Muscle of leg (tissue), 11 donors: ENCODE data around the gene MPRIP. TPM values are rescaled to one million over a fixed set of nuclear protein-coding genes. Genes with fewer than 3 reads are reported as not detected.
"Not testable (repeated sequence)": the region's sequence is repeated elsewhere in the genome, so short reads cannot be mapped to it uniquely, and the experiment has no call there.

Experiments used
- DNase-seq: peaks from one replicate; pipeline ENCODE4 v3.0.0; 2013
- H3K27ac ChIP-seq: one replicate; pipeline ENCODE4 v1.5.1; 2013; ENCODE audit warnings: mild to moderate bottlenecking, low read length, control low read depth
- H3K27me3 ChIP-seq: one replicate; pipeline ENCODE4 v1.6.1; 2013; ENCODE audit warnings: low read length; ENCODE audit not compliant: control insufficient read depth, insufficient read depth
- H3K36me3 ChIP-seq: one replicate; pipeline ENCODE4 v1.6.1; 2013; ENCODE audit warnings: low read length; ENCODE audit not compliant: control insufficient read depth, insufficient read depth
- H3K4me1 ChIP-seq: one replicate; pipeline ENCODE4 v1.6.1; 2013; ENCODE audit warnings: low read length; ENCODE audit not compliant: control insufficient read depth, insufficient read depth
- H3K4me3 ChIP-seq: one replicate; pipeline ENCODE4 v1.5.1; 2013; ENCODE audit warnings: low read length, control low read depth
- H3K9me3 ChIP-seq: replicated peaks from 2 replicates; pipeline ENCODE4 v1.6.1; 2013; ENCODE audit warnings: low read depth, low read length; ENCODE audit not compliant: control insufficient read depth
- WGBS: methylation state at CpG from one replicate; pipeline ENCODE4 v1.1.5; 2013; ENCODE audit warnings: missing lambda C conversion rate; ENCODE audit not compliant: insufficient coverage; 5-methylcytosine and 5-hydroxymethylcytosine counted together
- polyA plus RNA-seq, 8 donors: library from polyadenylated mRNA; unstranded; fragments of 120-200 nt; gene quantifications; one replicate each; pipeline versions ENCODE4 v1.2.1 to v1.2.3, GENCODE V29; 2013; ENCODE audit warnings: inconsistent platforms in 1 of 8, low replicate concordance in 1 of 8; ENCODE audit not compliant: insufficient read length in 8 of 8, insufficient read depth in 1 of 8
- total RNA-seq: library from RNA; stranded (reverse); fragments of 120-200 nt; gene quantifications from one replicate; pipeline ENCODE4 v1.2.4, GENCODE V29; 2013

Gene MPRIP
- total and polyA plus RNA-seq, 9 donors: 144 to 211 (median 198) TPM

DNA sequence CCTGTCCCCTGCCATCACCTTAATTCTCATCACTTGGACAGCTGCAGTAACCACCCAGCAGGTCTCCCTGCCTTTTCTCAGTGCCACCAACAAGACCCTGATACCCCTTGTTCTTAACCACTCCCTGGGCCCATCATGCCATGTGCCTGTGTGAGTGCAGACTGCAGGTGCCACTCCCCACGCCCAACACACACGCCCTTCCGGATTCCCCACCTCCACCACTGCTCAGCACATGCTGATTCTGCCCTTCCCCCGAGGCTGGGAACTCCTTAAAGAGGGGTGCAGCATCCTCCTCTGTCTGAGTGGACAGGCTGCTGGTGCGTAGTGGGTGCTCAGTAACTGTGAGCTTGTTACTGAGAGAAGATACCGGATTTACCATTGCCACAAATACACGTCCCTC, 111.5 kb downstream of the MPRIP start:
- Histone ChIP-seq H3K9me3 (no peaks in the 10 kb centered on the region), H3K4me1 (peaks cover 3% of the 10 kb centered on the region), H3K4me3 (no peak overlapping the region), H3K27me3 (no peaks in the 10 kb centered on the region), H3K36me3 (peaks cover 84% of the 10 kb centered on the region), H3K27ac (no peak overlapping the region)
- 97% methylated on average over 3 of the region's 7 CpGs for WGBS
- no peak for DNase-seq

GRCh38 chr17:17154556-17154955, 112.3 kb downstream of the MPRIP start:
- Histone ChIP-seq H3K27me3 (no peaks in the 10 kb centered on the region), H3K9me3 (no peaks in the 10 kb centered on the region), H3K4me1 (peaks cover 3% of the 10 kb centered on the region), H3K4me3 (no peak overlapping the region), H3K36me3 (peaks cover 92% of the 10 kb centered on the region), H3K27ac (no peak overlapping the region)
- WGBS: no CpG with 5 or more reads among the region's 5 CpGs
- DNase-seq: no peak

GRCh38 chr17:17154981-17155380, 112.7 kb downstream of the MPRIP start:
- Histone ChIP-seq H3K9me3 (no peaks in the 10 kb centered on the region), H3K27ac (no peak overlapping the region), H3K27me3 (no peaks in the 10 kb centered on the region), H3K4me3 (no peak overlapping the region), H3K4me1 (peaks cover 3% of the 10 kb centered on the region), H3K36me3 (peaks cover 92% of the 10 kb centered on the region)
- DNase-seq: no peak
- 90% methylated on average over 2 of the region's 8 CpGs for WGBS

GRCh38 chr17:17155568-17155967, 113.3 kb downstream of the MPRIP start:
- Histone ChIP-seq H3K27me3 (no peaks in the 10 kb centered on the region), H3K36me3 (peaks cover 90% of the 10 kb centered on the region), H3K4me3 (no peak overlapping the region), H3K4me1 (peaks cover 3% of the 10 kb centered on the region), H3K27ac (no peak overlapping the region), H3K9me3 (no peaks in the 10 kb centered on the region)
- no CpG with 5 or more reads among the region's 3 CpGs for WGBS
- DNase-seq: no peak

GRCh38 chr17:17156107-17156506, 113.8 kb downstream of the MPRIP start:
- no peak overlapping the region for H3K27ac ChIP-seq
- no peaks in the 10 kb centered on the region for H3K9me3 ChIP-seq
- WGBS: 80% methylated on average over 1 of the region's 4 CpGs
- peaks cover 3% of the 10 kb centered on the region for H3K4me1 ChIP-seq
- DNase-seq: no peak
- no peaks in the 10 kb centered on the region for H3K27me3 ChIP-seq
- H3K36me3 ChIP-seq: peaks cover 91% of the 10 kb centered on the region
- H3K4me3 ChIP-seq: no peak overlapping the region

GRCh38 chr17:17156511-17156910, 114.3 kb downstream of the MPRIP start:
- H3K9me3 ChIP-seq: no peaks in the 10 kb centered on the region
- no peaks in the 10 kb centered on the region for H3K27me3 ChIP-seq
- DNase-seq: no peak
- peaks cover 2% of the 10 kb centered on the region for H3K4me1 ChIP-seq
- WGBS: 73% methylated on average over 9 of the region's 10 CpGs
- no peak overlapping the region for H3K4me3 ChIP-seq
- peaks cover 91% of the 10 kb centered on the region for H3K36me3 ChIP-seq
- no peak overlapping the region for H3K27ac ChIP-seq

DNA sequence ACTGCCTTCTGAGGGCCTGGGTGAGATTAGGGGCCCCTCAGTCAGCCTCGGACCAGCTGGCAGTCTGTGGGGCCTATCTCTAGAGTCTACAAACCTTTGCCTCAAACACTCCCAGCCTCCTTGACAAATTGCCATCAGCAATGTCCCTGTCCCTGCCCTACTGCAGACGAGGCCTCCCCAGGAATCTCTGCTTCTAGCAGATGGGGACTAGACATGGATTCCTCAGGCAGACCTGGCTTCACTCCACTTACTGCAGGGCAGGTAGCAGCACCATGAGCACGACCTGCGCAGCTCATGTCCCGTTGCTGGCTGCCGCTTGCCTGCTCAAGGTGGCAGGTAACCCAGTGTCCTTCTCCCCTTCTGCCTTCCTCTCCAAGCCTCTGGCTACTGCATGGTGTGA, 114.8 kb downstream of the MPRIP start:
- no peaks in the 10 kb centered on the region for H3K4me1 ChIP-seq
- WGBS: 74% methylated on average over 6 of the region's 6 CpGs
- H3K27me3 ChIP-seq: no peaks in the 10 kb centered on the region
- peaks cover 91% of the 10 kb centered on the region for H3K36me3 ChIP-seq
- no peak for DNase-seq
- H3K4me3 ChIP-seq: no peak overlapping the region
- H3K9me3 ChIP-seq: no peaks in the 10 kb centered on the region
- H3K27ac ChIP-seq: no peak overlapping the region

- DNase-seq, H3K4me1 ChIP-seq, H3K9me3 ChIP-seq, H3K27me3 ChIP-seq, H3K27ac ChIP-seq, H3K4me3 ChIP-seq: not testable (repeated sequence)
- 93% methylated on average over 33 of the region's 33 CpGs for WGBS
- peaks cover 91% of the 10 kb centered on the region for H3K36me3 ChIP-seq
Measured at GRCh38 chr17:17158506-17158905, 116.2 kb downstream of the MPRIP start.

- 80% methylated on average over 1 of the region's 4 CpGs for WGBS
- Histone ChIP-seq H3K9me3 (no peaks in the 10 kb centered on the region), H3K27ac (no peak overlapping the region), H3K36me3 (peaks cover 90% of the 10 kb centered on the region), H3K4me1 (no peaks in the 10 kb centered on the region), H3K4me3 (no peak overlapping the region), H3K27me3 (no peaks in the 10 kb centered on the region)
- DNase-seq: no peak
Measured at GRCh38 chr17:17159571-17159970, 117.3 kb downstream of the MPRIP start.

GRCh38 chr17:17161121-17161520, 118.9 kb downstream of the MPRIP start:
- H3K27me3 ChIP-seq: no peaks in the 10 kb centered on the region
- no peak overlapping the region for H3K4me3 ChIP-seq
- no peaks in the 10 kb centered on the region for H3K4me1 ChIP-seq
- H3K27ac ChIP-seq: no peak overlapping the region
- H3K36me3 ChIP-seq: peaks cover 92% of the 10 kb centered on the region
- no peak for DNase-seq
- H3K9me3 ChIP-seq: no peaks in the 10 kb centered on the region
- 81% methylated on average over 6 of the region's 6 CpGs for WGBS

DNA sequence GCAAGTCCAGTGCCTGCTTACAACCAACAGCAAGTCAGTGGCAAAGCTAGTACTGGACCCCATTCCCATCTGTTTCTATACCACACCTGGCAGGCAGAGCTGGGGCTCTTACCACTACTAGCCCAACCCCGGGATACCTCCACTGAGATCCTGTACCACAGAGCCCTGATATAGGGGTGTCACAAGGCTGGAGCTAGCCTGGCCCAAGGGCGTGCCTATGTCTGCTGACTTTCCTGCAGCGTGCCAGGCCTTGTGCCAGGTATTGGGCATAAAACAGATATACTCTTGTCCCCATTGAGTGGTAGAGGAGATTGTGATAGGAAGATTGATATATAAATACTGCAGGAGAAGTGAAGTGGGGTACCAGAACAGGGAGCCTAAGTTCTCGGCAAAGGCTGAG, 119.5 kb downstream of the MPRIP start:
- H3K4me1 ChIP-seq: no peaks in the 10 kb centered on the region
- no peak for DNase-seq
- H3K4me3 ChIP-seq: no peak overlapping the region
- 100% methylated on average over 4 of the region's 4 CpGs for WGBS
- H3K27ac ChIP-seq: no peak overlapping the region
- peaks cover 92% of the 10 kb centered on the region for H3K36me3 ChIP-seq
- H3K27me3 ChIP-seq: no peaks in the 10 kb centered on the region
- no peaks in the 10 kb centered on the region for H3K9me3 ChIP-seq
